Mesenchymal stem cell (in vitro differentiated cells and primary cell): ENCODE measurements around the gene ZNF814.
A peak's percentile ranks its signal among the peaks of the same experiment; 100 is the strongest.
"Not testable (repeated sequence)": the region's sequence is repeated elsewhere in the genome, so short reads cannot be mapped to it uniquely, and the experiment has no call there.

Experiments
- DNase-seq: peaks from one replicate; pipeline ENCODE4 v3.0.0-alpha.2; 2013
- H2AFZ ChIP-seq: one replicate; pipeline ENCODE4 v1.6.1; 2013; ENCODE audit warnings: low read depth, mild to moderate bottlenecking, control low read depth, inconsistent platforms, low read length, moderate library complexity
- H2AK5ac ChIP-seq: 2 replicates; pipeline ENCODE4 v1.6.1; 2013; ENCODE audit warnings: low read length, moderate library complexity, mild to moderate bottlenecking, inconsistent platforms; ENCODE audit not compliant: severe bottlenecking
- H2BK120ac ChIP-seq: one replicate; pipeline ENCODE4 v1.6.1; 2013; ENCODE audit warnings: low read depth, mild to moderate bottlenecking, inconsistent platforms, low read length, moderate library complexity
- H2BK12ac ChIP-seq, 2 experiments: one replicate each; pipeline ENCODE4 v1.6.1; 2013; ENCODE audit warnings: inconsistent platforms in 2 of 2, low read length in 2 of 2, mild to moderate bottlenecking in 2 of 2, moderate library complexity in 2 of 2, control low read depth in 1 of 2
- H2BK15ac ChIP-seq: one replicate; pipeline ENCODE4 v1.6.1; 2013; ENCODE audit warnings: mild to moderate bottlenecking, low read depth, inconsistent platforms; ENCODE audit not compliant: poor library complexity, severe bottlenecking
- H2BK5ac ChIP-seq: 2 replicates; pipeline ENCODE4 v1.6.1; 2013; ENCODE audit warnings: low read depth, mild to moderate bottlenecking, low read length, control low read depth, inconsistent platforms; ENCODE audit not compliant: poor library complexity, severe bottlenecking
- H3K14ac ChIP-seq, 2 experiments: one replicate each; pipeline ENCODE4 v1.6.1; 2013; ENCODE audit warnings: inconsistent platforms in 2 of 2, low read length in 2 of 2, control low read depth in 1 of 2, mild to moderate bottlenecking in 1 of 2, moderate library complexity in 1 of 2
- H3K18ac ChIP-seq, 2 experiments: one replicate each; pipeline ENCODE4 v1.6.1; 2013; ENCODE audit warnings: inconsistent platforms in 2 of 2, low read length in 2 of 2, control low read depth in 1 of 2, low read depth in 1 of 2, mild to moderate bottlenecking in 1 of 2
- H3K23ac ChIP-seq, 2 experiments: one replicate each; pipeline ENCODE4 v1.6.1; 2013; ENCODE audit warnings: inconsistent platforms in 2 of 2, low read length in 2 of 2, mild to moderate bottlenecking in 2 of 2, moderate library complexity in 2 of 2, control low read depth in 1 of 2
- H3K27ac ChIP-seq: 2 replicates; pipeline ENCODE4 v1.5.1; 2013; ENCODE audit warnings: mild to moderate bottlenecking, moderate library complexity, low read length, control low read depth, inconsistent platforms; ENCODE audit not compliant: poor library complexity, severe bottlenecking
- H3K27me3 ChIP-seq, 2 experiments: 2 replicates each; pipeline versions ENCODE4 v1.6.1 to v1.7.0; 2013; ENCODE audit warnings: low read length in 2 of 2, mild to moderate bottlenecking in 2 of 2, moderate library complexity in 2 of 2, control low read depth in 1 of 2, inconsistent platforms in 1 of 2; ENCODE audit not compliant: control insufficient read depth in 1 of 2, insufficient read depth in 1 of 2
- H3K36me3 ChIP-seq, 2 experiments: 2 replicates each; pipeline versions ENCODE4 v1.6.1 to v1.7.0; 2013; ENCODE audit warnings: low read length in 2 of 2, control low read depth in 1 of 2, inconsistent platforms in 1 of 2, low read depth in 1 of 2, mild to moderate bottlenecking in 1 of 2; ENCODE audit not compliant: insufficient read depth in 2 of 2, control insufficient read depth in 1 of 2
- H3K4ac ChIP-seq, 2 experiments: one replicate each; pipeline ENCODE4 v1.6.1; 2013; ENCODE audit warnings: inconsistent platforms in 2 of 2, low read length in 2 of 2, mild to moderate bottlenecking in 2 of 2, moderate library complexity in 2 of 2, control low read depth in 1 of 2, low read depth in 1 of 2
- H3K4me1 ChIP-seq: 2 replicates; pipeline ENCODE4 v1.6.1; 2013; ENCODE audit warnings: low read depth, low read length, control low read depth; ENCODE audit not compliant: control insufficient read depth, insufficient read depth
- H3K4me2 ChIP-seq: 2 replicates; pipeline ENCODE4 v1.6.1; 2013; ENCODE audit warnings: low read length, mild to moderate bottlenecking, inconsistent platforms; ENCODE audit not compliant: poor library complexity, severe bottlenecking
- H3K4me3 ChIP-seq, 2 experiments: 2 replicates each; pipeline versions ENCODE4 v1.5.1 to v1.7.0; 2013; ENCODE audit warnings: low read length in 2 of 2, mild to moderate bottlenecking in 2 of 2, control low read depth in 1 of 2, low read depth in 1 of 2; ENCODE audit not compliant: insufficient read depth in 1 of 2
- H3K79me1 ChIP-seq: replicated peaks from 2 replicates; pipeline ENCODE4 v1.6.1; 2013; ENCODE audit warnings: mild to moderate bottlenecking, control low read depth, low read length, inconsistent platforms; ENCODE audit not compliant: poor library complexity, severe bottlenecking
- H3K9ac ChIP-seq: 2 replicates; pipeline ENCODE4 v1.7.0; 2013; ENCODE audit warnings: mild to moderate bottlenecking, low read length, moderate library complexity
- H3K9me3 ChIP-seq: 2 replicates; pipeline ENCODE4 v1.7.0; 2013; ENCODE audit warnings: mild to moderate bottlenecking, low read length; ENCODE audit not compliant: control insufficient read depth
- H4K8ac ChIP-seq: one replicate; pipeline ENCODE4 v1.6.1; 2013; ENCODE audit warnings: inconsistent platforms, mild to moderate bottlenecking, low read length, moderate library complexity
- H4K91ac ChIP-seq: one replicate; pipeline ENCODE4 v1.6.1; 2013; ENCODE audit warnings: mild to moderate bottlenecking, low read length, inconsistent platforms
- WGBS: methylation state at CpG from one replicate; pipeline ENCODE4 v1.1.7; 2013; ENCODE audit warnings: mixed read lengths; 5-methylcytosine and 5-hydroxymethylcytosine counted together

The ZNF814 gene

GRCh38 chr19:57887195-57887941 lies 1.5 kb downstream of the ZNF814 start:
- H3K4me2 ChIP-seq: no peak overlapping the region
- WGBS: 20% methylated on average over 4 of the region's 6 CpGs
- no peak overlapping the region for H2AK5ac ChIP-seq
- H3K4ac ChIP-seq: no peak overlapping the region
- peaks cover 4% of the 10 kb centered on the region for H3K9me3 ChIP-seq
- H2BK120ac ChIP-seq: no peak overlapping the region
- H3K36me3 ChIP-seq: peaks cover 8 to 10% of the 10 kb centered on the region in 2 experiments
- H3K4me3 ChIP-seq: peak overlapping the region in 1 of 2 experiments; percentile 84
- no peak overlapping the region for H2AFZ ChIP-seq
- peak; percentile 19 for DNase-seq
- H3K9ac ChIP-seq: peak overlapping the region; percentile 87
- peaks cover 12% of the 10 kb centered on the region for H3K4me1 ChIP-seq
- H3K23ac ChIP-seq: no peak overlapping the region
- H2BK12ac ChIP-seq: no peak overlapping the region
- H2BK5ac ChIP-seq: no peak overlapping the region
- no peak overlapping the region for H3K18ac ChIP-seq
- H3K14ac ChIP-seq: no peak overlapping the region
- H3K27ac ChIP-seq: no peak overlapping the region
- peaks cover 12% of the 10 kb centered on the region for H3K79me1 ChIP-seq
- H3K27me3 ChIP-seq: no peaks in the 10 kb centered on the region
- H4K8ac ChIP-seq: no peak overlapping the region
- H2BK15ac ChIP-seq: no peak overlapping the region
- H4K91ac ChIP-seq: no peak overlapping the region

GRCh38 chr19:57886046-57886445 lies 2.8 kb downstream of the ZNF814 start:
- Histone ChIP-seq H2BK120ac (no peak overlapping the region), H3K9ac (no peak overlapping the region), H2BK12ac (no peak overlapping the region), H2AFZ (no peak overlapping the region), H3K4me1 (peaks cover 12% of the 10 kb centered on the region), H4K91ac (no peak overlapping the region), H3K23ac (no peak overlapping the region), H3K4me3 (no peak overlapping the region), H2AK5ac (no peak overlapping the region), H4K8ac (peak overlapping the region; percentile 77), H3K27me3 (no peaks in the 10 kb centered on the region), H2BK15ac (no peak overlapping the region), H3K79me1 (peaks cover 12% of the 10 kb centered on the region), H3K14ac (no peak overlapping the region), H2BK5ac (no peak overlapping the region), H3K36me3 (peaks cover 8 to 10% of the 10 kb centered on the region in 2 experiments), H3K4ac (no peak overlapping the region), H3K18ac (no peak overlapping the region), H3K4me2 (no peak overlapping the region), H3K27ac (no peak overlapping the region), H3K9me3 (peaks cover 4% of the 10 kb centered on the region)
- DNase-seq: no peak
- 63% methylated on average over 3 of the region's 3 CpGs for WGBS

DNA sequence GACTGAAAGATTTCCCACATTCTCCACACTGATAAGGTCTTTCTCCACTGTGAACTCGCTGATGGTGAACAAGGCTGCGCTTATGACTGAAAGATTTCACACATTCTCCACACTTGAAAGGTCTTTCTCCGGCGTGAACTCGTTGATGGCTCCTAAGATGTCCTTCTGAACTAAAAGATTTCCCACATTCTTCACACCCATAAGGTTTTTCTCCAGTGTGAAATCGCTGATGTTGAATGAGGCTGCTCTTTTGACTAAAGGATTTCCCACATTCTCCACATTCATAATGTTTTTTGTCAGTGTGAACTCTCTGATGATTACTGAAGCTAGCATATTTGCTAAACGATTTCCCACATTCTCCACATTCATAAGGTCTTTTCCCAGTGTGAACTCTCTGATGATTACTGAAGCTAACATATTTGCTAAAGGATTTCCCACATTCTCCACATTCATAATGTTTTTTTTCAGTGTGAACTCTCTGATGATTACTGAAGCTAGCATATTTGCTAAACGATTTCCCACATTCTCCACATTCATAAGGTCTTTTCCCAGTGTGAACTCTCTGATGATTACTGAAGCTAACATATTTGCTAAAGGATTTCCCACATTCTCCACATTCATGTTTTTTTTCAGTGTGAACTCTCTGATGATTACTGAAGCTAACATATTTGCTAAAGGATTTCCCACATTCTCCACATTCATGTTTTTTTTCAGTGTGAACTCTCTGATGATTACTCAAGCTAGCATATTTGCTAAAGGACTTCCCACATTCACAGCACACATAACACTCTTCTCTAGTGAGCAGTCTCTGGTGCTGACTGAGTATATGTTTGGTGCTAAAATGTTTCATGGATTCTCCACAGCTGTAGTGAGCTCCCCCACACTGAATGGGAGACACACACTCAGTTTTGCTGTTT lies 14.7 kb downstream of the ZNF814 start:
- DNase-seq: peak; percentile 26
- H3K9ac ChIP-seq, H2BK120ac ChIP-seq, H2BK12ac ChIP-seq, H4K8ac ChIP-seq, H3K18ac ChIP-seq, H3K23ac ChIP-seq, H3K4me2 ChIP-seq, H3K27me3 ChIP-seq, H3K14ac ChIP-seq, H3K27ac ChIP-seq, H2AK5ac ChIP-seq, H3K4me1 ChIP-seq, H2AFZ ChIP-seq, H2BK15ac ChIP-seq, H3K4ac ChIP-seq, H4K91ac ChIP-seq, H2BK5ac ChIP-seq: not testable (repeated sequence)
- H3K9me3 ChIP-seq: peaks cover 85% of the 10 kb centered on the region
- 96% methylated on average over 5 of the region's 8 CpGs for WGBS
- H3K36me3 ChIP-seq: peaks cover 38 to 39% of the 10 kb centered on the region in 2 experiments
- H3K4me3 ChIP-seq: peak overlapping the region in 1 of 2 experiments; percentile 22
- peaks cover 13% of the 10 kb centered on the region for H3K79me1 ChIP-seq

GRCh38 chr19:57872450-57872849 lies 16.4 kb downstream of the ZNF814 start:
- Histone ChIP-seq H2BK5ac (no peak overlapping the region), H3K27me3 (no peaks in the 10 kb centered on the region), H2BK120ac (no peak overlapping the region), H3K4me3 (peak overlapping the region in 1 of 2 experiments; percentile 22), H3K4ac (no peak overlapping the region), H2BK12ac (no peak overlapping the region), H3K79me1 (peaks cover 14% of the 10 kb centered on the region), H3K27ac (no peak overlapping the region), H4K91ac (no peak overlapping the region), H3K9me3 (peaks cover 86% of the 10 kb centered on the region), H2BK15ac (no peak overlapping the region), H3K4me2 (no peak overlapping the region), H2AFZ (no peak overlapping the region), H3K14ac (no peak overlapping the region), H3K18ac (no peak overlapping the region), H4K8ac (no peak overlapping the region), H3K4me1 (no peaks in the 10 kb centered on the region), H3K23ac (no peak overlapping the region), H2AK5ac (no peak overlapping the region), H3K9ac (no peak overlapping the region), H3K36me3 (peaks cover 39 to 41% of the 10 kb centered on the region in 2 experiments)
- no peak for DNase-seq
